ENCODE data around the gene KLF15. TPM values are rescaled to one million over a fixed set of nuclear protein-coding genes. Genes with fewer than 3 reads are reported as not detected.

The KLF15 gene
- total RNA-seq, 1 donor from 2014 or later, result 1.7 TPM

DNA sequence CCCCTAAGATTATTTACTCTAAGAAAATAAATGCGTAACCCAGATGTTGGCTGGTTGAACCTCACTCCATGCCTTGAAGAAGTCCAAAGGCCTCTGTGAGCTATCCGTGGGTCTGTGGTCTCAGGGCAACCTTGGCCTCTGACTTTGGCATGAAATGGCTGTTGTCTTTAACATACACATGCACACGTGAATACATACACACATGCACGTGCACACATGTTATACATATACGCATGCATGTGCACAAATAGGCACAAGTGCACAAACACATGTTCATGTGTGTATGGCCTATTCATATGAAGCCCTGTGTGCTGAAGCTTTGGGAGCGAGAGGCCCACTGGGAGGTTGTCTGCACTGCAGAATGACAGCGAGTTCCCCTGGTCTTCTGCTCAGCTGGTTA is 50.8 kb downstream of the KLF15 start:
- no peak for DNase-seq (ENCODE audit: low spot score)

DNA sequence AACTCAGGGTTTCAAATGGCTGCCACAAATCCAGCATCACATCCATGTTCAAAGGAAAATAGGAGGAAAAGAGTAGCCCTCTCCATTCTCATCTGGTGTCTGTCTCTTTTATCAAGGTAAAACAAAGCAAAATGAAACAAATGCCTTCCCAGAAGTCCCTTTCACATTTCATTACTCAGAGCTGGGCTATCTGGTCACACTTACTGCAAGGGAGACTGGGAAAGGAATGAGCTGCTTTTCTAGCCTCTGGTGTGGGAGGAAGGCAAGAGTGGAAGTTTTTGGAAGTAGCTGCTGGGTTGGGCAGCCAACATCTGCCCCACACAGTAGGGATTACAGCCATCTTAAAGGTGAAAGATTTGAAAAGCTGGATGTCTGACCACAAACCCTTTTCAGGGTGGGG is 51.8 kb downstream of the KLF15 start:
- DNase-seq (ENCODE audit: low spot score), result no peak

DNA sequence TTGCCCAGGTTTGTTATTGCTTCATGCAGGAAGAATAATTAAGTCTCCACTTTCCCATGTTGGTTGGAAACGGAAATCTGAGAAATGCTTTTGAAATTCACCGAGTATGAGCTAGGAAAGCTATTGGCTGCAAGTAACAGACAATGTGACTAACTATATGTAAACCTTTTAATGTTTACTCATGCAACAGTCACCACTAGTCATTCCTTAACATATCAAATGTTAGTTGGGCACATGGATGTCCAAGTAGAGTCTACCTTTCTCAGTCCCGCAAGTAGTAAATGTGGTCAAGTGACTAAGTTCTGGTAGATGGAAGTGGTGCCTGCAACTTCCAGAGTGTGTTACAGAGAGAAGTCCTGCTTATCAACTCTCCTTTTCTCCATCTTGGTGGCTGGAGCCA is 52.5 kb downstream of the KLF15 start:
- DNase-seq (ENCODE audit: low spot score), result no peak

DNA sequence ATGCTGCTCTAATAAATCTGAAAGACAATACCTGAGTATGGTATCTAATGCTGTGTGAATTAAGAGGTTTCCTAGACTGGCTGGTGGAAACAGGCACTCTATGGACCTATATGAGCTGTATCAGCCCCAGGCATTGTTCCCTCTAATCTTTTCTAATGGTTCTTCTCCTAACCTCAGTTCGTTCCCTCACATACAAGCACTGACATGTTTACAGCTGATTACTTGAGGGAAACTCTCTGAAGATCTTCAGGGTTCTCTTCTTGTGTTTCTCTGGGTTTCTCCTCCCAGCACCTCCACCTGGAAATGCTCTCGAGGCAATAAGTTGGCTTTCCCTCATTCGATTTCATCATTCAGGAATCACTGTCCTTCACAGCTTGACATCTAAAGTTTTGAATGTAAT is 52.9 kb downstream of the KLF15 start:
- no peak for DNase-seq (ENCODE audit: low spot score)

DNA sequence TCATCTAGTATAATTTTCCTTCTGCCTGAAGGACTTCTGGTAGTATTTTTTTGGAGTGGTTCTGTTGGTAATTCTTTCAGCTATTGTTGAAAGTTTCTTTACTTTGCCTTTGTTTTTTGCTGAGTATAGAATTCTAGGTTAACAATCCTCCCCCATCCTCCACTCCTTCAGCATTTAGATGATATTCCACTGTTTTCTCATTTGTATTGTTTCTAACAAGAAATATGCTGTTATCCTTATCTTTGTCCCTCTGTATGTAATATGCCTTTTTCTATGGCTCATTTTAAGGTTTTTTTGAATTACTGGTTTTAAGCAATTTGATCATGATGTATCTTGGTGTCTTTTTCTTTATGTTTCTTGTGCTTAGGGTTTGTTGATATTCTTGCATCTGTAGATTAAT is 53.9 kb downstream of the KLF15 start:
- no peak for DNase-seq (ENCODE audit: low spot score)

GRCh38 chr3:126300761-126301481 is 56.3 kb downstream of the KLF15 start:
- DNase-seq (ENCODE audit: low spot score), result no peak

GRCh38 chr3:126300001-126300760 is 57.0 kb downstream of the KLF15 start:
- DNase-seq (ENCODE audit: low spot score), result no peak

DNA sequence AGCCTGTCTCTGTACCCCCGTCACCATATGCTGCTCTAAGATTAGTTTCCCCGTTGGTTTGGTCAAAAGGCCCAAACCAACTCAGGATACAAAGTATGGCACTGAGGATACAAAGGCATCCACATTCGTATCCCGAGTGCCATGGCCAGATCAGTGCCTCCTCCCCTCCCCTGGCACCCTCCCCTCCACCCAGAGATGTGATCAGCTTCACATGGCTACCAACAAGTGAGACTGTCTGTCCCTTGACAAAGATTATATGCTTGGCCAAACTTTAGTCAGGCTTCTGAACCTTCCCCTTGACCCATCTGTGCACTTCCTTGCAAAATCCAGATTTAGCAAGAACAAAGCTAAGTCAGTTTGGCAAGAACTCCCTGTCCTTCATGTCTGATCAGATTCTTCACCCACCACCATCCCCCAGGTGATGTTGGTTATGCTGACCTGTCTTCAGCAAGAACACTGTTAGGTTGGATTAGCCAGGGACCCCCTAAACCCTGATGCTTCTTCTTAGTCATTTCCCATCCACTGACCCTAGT is 61.7 kb downstream of the KLF15 start:
- DNase-seq (ENCODE audit: low spot score), result no peak

- no peak for DNase-seq (ENCODE audit: low spot score)
These were observed 62.9 kb downstream of the KLF15 start for GRCh38 chr3:126294211-126294808.

DNA sequence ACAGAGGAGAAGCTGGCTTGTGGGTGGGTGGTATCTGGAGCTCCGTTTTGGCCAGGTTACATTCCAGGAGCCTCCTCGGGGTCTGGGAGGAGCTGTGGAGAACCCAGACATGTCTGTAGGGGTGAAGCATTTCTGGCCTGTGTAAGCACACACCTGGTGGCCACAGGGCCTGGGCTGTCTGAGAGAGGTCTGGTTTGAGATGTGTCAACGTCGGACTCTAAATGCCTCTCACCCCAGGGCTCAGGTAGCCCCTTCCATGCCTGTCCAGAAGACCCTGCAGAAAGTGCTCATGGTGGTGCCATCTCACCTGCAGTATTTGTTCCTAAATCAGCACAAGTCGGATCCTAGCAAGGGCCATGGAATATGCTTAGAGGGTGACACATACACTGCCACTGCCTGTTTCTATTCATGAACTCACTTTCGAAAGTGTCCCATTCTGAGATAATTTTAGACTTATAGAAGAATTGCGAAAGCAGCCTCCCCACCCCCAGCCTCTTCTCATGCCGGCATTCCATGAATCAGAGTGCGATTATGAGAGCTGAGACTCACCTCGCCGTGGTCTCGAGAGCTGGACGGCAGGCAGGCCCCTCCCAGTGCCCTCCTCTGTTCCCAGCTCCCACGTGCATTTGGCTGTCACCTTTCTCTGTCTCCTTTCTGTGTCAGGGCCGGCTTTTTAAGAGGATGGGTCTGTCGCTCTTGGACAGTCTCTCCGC is 63.7 kb downstream of the KLF15 start:
- no peak for DNase-seq (ENCODE audit: low spot score)

Other genes starting within 250 kb of the KLF15 start
- 3.6 TPM for gene ALDH1L1, start 176.8 kb downstream of the KLF15 start, total RNA-seq (ENCODE audit: insufficient read depth, low replicate concordance)
- gene CFAP100, start 37.5 kb upstream of the KLF15 start, total RNA-seq (ENCODE audit: insufficient read depth, low replicate concordance), result 3.4 TPM
- 28.6 TPM for gene ZXDC, start 118.5 kb upstream of the KLF15 start, total RNA-seq (ENCODE audit: insufficient read depth, low replicate concordance)
- gene UROC1, start 160.4 kb upstream of the KLF15 start, total RNA-seq (ENCODE audit: insufficient read depth, low replicate concordance), result 0.48 TPM
- gene CHST13, start 166.7 kb upstream of the KLF15 start, total RNA-seq (ENCODE audit: insufficient read depth, low replicate concordance), result not detected
- gene C3orf22, start 201.5 kb upstream of the KLF15 start, total RNA-seq (ENCODE audit: insufficient read depth, low replicate concordance), result 1.7 TPM